HG03457 (cell line): Measurements from ENCODE around the gene KDM4B.

Source experiments
- ATAC-seq: cut with Tn5 transposase; IDR thresholded peaks from one replicate; pipeline ENCODE4 v1.9.1; 2021; ENCODE audit warnings: moderate number of reproducible peaks; ENCODE audit not compliant: unreplicated experiment

Gene KDM4B

DNA sequence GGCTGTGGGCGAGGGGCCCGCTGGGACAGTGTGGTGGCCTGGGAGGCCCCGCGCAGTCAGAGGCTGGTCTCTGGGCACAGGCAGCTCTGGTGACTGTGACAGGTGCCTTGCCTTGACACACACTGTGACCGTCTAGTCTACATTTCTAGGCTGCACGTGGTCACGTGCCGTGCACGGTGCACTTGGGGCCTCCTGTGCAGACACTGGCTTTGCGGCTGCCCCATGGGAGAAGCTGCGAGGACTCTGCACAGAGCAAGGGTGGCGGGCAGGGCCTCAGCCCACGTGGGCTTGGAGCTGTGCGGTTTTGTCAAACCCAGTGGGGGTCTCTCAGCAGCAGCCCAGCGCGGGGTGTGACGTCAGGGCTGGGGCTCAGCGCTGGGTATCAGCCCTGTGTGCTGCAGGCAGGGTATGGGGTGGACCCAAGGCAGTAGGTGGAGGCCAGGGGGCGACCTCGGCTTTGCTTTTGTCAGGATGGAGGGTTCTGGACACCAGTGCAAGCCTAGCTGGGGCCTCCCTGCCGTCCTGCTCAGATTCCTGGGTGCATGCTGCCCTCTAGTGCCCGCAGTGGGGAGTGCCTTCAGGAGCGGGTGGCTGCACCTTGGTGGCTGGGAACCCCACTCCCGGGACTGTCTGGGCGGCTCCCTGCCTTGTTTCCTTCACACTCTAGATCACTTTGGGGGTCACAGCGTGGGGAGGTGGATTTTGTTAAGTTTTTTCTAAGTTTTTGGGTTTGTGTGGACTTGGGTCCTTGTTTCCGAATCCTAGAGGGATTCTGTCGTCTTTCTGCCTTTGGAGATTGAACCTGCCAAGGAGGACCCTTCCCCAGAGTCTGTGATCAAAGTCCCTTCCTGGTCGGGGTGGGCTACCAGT lies 62.6 kb downstream of the KDM4B start:
- no peak for ATAC-seq

DNA sequence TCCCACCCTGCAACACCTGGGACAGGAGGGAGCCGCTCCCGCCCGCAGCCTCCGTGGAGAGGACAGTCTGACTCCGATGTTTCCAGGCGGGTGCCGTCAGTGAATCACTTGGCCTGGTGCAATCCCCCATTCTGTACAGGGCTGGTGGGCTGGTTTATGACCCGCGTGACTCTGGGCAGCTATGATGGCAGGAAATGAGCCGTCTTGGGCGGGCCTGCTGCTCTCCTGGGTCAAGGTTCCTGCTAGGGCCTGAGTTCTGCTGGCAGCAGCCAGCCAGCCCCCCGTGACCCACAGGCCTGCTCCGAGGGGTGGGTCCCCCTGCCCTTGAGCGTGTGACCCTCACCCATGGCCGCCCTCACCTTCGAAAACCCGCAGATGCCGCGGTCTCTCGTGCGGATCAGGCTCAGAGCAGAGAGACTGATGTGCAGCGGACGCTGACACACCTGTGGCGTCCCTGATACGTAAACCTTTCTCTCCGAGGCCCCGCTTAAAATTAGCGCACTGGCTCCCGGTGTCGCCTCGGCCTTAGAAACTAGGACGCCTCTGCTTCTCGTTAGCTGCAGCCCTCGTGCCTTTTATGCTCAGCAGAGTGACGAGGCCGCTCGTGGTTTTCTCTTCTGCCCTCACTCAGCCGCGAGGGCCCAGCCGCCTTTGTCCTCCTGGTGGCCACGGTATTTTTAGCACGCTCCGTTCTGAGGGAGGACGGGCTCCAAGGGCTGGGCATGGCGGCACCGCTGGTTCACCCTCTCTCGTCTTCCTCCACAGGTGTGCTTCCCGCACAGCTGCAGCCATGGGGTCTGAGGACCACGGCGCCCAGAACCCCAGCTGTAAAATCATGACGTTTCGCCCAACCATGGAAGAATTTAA lies 63.4 kb downstream of the KDM4B start:
- ATAC-seq, result no peak

DNA sequence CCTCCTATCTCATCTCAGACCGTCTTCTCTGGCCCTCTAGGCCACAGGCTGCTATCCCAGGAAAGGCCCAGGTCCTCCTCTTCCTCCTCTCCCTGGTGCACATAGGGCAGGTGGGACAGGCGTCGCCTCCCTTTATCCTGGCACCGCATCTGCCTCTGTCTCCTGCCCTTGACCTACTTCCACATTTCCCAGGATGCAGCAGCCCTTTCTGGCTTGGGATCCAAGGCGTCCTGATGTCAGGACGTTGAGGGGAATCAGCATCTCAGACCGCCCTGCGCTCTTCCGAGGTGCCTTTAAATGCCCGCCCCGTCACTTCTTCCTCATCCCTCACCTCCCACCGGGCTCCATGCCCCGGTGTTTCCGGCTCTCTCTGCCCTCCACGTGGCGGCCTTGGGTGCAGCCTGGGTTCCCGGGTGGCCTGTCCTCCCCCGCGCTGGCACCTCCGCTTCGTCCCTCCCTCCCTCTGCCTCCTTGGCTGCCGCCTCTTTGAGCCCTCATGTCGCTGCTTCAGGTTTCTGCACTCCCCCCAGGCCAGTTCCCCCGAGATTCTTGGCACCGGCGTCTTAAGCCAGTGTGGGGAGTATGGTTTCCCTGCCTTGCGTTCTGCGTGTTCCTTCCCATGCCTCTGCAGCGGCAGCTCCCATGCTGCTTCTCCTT lies 66.3 kb downstream of the KDM4B start:
- no peak for ATAC-seq

DNA sequence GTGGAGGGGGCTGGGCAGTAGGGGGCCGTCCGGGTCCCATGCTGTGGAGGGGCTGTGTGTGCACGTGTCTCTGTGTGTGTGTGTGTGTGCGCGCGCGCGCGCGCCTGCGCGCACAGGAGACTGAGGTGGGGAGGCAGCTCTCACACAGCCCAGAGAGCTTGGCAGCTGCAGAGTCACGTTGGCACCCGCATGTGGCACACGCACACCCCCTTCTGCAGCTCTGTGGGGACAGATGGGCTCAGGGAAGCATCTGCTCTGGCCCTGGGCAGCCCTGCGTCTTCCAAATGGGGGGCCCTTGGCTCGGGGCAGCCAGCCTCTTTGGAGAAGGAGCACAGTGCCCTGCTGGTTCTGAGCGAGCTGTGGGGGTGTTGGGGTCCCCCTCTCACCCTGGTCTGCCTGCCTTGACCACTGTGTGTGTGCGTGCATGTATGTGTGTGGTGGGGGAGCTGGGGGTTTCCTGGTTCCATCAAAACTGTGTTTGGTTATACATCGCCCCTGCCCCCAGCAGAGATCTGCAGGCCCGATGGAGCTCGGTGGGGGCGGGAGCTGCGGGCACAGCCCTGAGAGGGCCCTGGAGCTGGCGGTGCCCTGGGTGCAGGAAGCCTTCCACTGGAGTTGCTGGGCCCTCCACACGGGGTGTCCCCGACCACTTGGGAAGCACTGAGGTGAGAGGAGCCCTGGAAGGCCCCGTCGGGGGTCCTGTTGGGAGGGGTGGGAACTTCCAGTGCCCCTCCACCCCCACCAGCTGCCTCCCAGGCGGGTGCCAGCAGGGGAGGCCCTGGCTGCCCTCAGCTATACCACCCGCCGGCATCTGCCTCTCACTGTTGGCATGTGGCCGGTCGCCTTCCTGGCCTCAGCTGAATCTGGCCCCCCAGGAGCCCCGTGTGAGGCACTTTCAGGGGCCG lies 67.1 kb downstream of the KDM4B start:
- ATAC-seq, result no peak

DNA sequence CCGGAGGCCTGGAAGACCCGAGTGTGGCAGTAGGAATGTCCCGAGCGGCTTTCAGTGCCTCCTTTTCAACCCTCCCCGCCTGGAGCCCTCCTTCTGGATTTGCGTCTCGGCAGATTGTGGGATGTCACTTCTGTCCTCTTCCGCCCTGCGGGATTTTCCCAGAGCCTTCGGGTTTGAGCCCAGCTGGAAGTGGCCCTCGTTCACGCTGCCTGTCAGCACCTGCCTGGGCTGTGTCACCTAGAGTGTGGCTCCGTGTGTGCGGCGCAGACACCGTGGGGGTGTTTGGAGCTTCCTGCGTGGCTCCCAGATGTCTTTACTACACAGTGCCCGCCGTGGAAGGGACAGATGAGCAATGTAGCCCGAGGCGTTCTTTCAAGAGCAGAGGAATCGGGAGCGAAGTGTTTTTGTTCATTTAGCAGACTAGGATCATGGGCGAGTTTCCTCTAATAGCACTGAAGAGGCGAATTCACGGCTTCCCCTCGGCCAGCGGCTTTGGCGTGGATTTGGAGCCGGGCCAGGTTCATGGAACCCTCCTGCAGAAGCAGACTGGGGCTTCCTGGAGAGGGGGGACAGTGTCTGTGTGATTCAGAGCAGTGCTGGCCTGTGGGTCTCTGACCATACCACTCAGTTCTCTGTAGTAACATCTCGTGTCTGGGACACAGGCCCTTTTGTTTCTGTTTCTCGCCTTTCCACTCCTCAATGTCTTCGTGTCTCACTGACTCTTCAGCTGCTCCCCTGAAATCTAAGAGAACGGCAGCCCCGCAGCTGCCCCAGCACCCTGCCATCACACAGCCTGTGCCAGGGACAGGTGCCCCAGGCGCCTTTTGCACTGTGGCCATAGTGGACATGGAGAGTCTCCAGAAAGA lies 68.0 kb downstream of the KDM4B start:
- no peak for ATAC-seq

DNA sequence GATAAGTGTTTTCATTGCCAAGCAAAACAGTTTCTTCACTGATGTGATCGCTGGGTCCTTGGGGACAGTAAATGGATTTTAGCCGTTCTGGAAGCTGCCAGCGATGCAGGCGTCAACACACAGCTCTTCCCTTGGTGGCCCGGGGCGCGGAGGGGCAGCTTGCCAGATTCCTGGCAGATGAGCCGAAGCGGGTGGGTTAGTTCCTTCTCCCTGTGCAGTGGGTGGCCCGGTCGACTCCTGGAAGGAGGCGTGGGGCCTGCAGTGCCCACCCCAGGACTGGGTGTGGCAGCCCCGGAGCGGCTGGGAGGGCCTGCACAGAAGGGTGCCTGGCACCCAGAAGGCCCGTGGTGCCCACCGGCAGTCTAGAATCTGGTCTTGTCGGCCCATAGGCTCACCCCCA lies 69.0 kb downstream of the KDM4B start:
- no peak for ATAC-seq

DNA sequence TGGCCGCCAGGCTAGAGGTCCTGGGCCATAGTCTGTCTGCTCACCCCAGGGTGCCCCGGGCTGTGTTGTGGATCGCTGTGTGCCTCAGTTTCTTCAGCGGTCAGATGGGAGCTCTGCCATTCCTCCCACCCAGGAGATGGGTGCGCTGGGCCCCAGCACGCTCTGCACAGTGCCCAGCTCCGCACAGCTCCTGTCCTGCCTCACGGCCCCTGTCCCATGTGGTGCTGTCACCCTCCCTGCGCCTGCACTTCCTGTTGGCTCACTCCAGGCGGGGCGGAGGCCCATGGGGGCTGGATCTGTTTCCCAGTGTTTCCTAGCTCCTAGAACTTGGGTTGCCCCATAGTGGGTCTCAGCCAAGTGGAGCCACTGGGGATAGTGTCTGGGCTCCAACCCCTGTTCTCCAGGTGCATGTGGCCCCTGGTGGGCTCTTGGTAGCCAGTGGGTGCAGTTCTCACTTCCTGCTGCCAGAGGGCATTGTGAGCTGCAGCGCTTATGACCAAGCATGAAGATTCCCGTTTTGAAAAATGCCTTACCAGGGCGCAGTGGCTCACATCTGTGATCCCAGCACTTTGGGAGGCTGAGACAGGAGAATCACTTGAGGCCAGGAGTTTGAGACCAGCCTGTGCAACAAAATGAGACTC lies 69.8 kb downstream of the KDM4B start:
- ATAC-seq, result no peak

DNA sequence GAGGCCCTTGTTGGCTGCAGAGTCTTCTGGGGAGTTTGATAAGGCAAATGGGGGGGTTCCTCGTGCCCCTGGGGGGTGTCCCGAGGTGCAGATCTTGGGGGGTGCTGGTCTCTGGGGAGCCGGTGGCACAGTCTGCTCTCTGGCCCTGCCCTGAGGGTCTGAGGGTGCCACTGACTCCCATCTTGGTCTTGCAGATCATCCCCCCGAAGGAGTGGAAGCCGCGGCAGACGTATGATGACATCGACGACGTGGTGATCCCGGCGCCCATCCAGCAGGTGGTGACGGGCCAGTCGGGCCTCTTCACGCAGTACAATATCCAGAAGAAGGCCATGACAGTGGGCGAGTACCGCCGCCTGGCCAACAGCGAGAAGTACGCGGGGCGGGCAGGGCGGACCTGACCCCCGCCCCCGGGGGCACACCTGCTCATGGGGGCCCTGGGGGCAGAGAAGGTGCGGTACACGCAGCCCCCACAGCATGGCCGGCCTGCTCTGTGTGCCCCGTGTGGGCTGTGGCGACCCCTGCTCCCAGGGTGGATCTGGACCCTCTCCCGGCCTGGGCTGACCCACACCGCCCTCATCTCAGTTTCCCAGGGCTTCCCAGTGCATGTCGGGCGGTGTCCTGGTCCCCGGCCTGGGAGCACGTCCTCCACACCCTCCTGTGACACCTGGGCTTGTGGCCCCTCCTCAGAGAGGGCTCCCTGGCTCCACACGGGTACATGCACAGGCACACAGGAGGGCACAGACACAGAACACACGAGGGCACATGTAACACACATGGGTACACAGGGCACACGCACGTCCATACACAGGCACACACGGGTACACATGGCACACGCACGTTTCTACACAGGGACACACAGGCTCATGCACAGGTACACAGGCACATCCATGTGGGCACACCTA lies 71.0 kb downstream of the KDM4B start:
- no peak for ATAC-seq

DNA sequence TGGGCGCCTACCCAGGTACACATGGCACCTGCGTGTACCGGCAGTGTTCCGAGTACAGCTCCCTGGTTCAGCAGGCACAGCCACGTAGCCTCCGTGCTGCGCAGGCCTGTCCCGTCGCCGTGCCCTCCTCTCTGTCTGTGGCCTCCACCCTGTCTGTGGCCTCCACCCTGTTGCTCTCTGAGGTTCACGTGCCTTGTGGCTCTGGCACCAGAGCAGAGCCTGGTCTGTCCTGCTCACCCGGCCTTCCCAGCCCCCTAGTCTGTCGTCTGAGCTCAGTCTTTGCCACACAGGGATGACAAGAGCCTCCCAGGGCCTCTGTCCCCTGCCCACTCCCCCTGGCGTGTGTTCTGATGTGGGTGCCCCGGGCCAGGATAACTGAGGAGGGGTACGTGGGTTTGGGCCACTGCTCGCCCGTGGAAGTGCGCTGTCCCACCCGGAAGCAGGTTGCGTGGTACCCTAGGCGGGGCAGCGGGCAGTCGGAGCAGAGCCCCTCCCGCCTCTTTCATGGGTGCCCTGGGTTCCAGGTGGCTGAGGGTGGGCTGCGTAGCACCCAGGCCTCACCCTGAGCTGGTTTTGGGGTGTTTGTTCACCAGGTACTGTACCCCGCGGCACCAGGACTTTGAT lies 71.7 kb downstream of the KDM4B start:
- ATAC-seq, result no peak

DNA sequence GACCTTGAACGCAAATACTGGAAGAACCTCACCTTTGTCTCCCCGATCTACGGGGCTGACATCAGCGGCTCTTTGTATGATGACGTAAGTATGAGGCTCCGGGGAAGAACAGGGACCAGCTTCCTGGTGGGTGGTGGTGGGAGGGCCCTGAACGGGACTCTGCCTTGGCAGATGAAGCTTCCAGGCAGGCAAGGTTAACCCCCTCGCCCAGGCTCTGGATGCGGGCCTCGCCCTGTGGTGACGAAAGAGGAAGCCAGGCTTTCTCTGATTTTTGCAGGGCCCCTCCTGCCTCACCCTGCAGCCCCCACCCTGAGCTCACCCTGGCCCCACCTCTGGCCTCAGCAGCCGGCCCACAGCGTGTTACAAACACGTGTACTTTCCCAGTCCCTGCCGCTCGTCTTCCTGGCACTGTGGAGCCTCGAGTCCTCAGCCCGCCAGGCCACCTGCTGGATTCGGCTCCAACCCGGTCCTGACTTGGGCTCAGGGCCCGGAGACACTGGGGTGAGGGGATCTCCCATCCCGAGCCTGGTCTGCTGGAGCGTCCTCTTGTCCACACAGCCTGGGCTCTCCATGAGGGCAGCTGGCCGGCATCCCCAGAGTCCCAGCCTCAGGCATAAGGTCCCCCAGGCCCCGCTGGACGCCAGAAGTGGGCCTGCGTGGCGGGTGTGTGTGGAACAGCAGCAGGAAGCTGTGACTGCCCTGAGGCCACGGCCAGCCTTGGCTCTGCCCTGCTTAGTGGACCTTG lies 72.4 kb downstream of the KDM4B start:
- ATAC-seq, result no peak

DNA sequence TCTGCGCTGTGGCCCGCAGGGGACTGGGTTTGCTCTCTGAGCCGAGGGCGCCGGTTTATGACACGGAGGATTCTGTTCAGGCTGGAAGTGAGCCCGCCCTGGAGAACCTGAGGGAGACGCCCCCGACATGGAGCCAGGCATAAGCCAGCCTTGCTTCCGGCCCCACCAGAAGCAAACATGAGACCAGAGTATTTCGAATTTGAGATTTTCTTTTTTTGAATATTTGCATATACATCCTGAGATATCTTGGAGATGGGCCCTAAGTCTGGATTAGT lies 72.9 kb downstream of the KDM4B start:
- no peak for ATAC-seq

DNA sequence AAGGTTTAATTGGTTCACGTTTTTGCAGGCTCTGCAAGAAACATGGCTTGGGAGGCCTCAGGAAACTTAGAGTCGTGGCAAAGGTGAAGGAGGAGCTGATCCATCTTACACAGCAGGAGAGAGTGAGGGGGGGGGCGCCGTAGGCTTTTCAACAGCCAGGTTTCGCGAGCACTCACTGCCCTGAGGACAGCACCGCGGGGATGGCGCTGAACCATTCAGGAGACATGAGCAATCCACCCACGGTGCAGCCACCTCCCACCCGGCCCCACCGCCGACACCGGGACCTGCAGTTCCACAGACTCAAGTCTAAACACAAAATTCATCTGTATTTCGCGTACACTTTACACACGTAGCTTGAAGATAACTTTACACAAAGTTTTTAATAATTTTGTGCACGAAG lies 73.6 kb downstream of the KDM4B start:
- ATAC-seq, result no peak

DNA sequence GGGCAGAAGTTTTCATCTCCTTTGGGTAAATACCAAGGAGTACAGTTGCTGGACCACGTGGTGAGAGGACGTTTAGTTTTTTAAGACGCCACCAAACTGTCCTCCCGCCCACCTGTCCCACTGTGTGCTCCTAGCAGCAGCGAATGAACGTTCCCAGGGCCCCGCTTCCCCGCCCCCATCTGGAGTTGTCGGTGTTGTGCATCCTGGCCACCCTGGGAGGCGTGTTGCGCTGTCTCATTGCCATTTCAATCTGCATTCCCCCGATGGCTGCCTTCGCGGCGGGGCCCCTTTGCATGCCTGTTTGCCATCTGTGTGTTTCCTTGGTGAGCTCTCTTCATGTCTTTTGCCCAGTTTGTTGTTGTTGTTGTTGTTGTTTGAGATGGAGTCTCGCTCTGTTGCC lies 76.1 kb downstream of the KDM4B start:
- ATAC-seq, result no peak

DNA sequence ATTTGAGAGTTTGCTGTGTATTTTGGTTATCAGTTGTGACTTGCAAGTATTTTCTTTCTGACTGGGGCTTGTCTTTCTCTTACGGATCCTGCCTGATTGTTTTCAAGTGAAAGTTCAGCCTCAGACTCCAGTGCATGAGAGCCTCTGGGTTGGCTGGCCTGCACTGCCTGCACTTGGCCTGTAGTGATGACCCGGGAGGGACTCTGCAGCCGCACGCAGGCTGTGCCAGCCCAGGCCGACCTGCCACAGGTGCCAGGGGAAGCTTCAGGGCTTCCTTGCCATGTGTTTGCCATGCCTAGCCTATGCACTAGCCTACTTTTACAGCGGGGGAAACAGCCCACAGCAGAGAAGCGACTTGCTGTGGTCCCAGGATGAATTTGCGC lies 77.0 kb downstream of the KDM4B start:
- no peak for ATAC-seq

DNA sequence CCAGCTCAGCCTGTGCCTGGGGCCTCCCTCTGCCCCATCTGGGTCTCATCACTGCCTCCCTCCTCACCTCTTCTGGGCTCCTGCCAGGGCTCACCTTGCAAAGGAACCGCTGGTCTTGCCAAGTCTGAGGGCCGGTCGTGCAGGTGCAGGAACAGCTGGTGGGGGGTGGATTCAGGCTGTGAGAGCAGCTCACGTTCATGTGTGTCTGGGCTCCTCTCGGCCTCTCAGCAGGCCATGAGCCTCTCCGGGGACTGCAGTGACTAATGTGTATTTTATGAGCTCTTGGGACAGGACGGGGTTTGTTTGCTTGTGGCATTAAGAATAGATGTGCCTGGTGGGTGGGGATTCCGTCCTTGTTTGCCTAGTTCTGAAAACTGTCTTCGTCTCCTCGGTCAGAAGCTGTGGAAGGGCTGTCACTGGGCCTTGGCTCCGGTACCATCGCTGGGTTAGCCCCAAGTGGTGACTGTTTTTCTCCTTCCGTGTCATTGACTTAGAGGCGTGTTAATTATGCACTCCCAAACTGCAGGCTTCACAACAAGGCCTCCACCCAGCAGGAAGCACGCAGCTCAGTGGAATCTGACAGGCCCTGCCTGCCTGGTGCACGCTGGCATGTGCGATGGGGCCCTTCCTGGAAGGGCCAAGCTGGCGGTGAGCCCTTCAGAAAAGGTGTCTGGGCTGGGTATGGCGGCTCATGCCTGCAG lies 77.6 kb downstream of the KDM4B start:
- ATAC-seq, result no peak

DNA sequence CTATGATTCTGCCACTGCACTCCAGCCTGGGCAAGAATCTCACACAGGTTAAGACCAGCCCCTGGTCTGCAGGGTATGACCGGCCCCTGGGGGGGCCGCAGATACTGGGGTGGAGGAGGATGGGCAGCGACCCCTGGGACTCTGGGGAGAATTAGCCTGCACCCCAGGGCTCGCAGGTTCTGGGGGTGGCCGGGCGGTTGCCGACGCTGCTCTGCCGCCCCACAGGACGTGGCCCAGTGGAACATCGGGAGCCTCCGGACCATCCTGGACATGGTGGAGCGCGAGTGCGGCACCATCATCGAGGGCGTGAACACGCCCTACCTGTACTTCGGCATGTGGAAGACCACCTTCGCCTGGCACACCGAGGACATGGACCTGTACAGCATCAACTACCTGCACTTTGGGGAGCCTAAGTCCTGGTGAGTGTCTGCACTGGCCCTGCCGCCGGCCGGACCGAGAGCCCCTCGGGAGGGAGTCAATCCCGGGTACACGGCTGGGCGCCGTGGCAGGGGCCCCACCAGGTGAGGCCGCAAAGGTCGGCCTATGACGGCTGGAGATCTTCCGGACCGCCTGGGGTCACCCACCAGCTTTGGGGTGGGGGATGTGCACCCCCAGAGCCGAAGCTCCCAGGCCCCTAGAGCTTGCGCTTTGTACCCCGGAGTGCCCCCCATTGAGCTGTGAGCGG lies 78.5 kb downstream of the KDM4B start:
- ATAC-seq, result no peak
